ENCODE results near the gene GPR153.

DNA sequence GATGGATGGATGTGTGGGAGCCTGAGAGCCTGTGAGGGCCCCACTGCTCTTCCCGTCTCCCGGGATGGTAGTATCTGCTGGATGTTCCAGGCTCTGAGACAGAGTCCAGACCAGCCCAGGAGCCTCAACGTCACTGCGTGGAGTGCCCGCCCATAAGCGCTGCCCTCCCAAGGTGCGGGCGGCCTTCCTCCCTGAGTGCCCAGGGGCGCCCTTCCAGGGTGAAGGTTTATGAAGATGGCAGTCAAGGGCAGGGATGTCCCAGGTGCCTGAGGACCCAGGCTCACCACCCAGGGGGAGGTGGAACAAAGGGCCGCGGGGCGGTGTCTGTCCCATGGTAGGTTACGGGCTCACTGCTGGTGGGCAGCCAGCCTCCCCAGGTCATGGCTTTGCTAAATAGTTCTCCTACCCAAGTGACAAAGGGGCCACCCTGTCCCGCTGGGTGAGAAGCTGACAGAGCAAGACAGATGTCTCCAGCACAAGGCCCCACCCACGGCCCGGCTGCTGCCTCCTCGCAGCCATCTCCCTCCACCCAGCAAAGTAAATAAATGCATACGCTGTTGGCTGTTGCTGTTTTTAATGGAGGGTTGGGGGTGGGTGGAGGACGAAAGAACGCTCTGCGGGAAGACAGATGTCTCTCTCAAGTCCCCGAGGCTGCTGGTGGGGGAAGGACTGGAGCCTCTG lies 9.0 kb upstream of the GPR153 start:
- TF ChIP-seq, protein P1, sequence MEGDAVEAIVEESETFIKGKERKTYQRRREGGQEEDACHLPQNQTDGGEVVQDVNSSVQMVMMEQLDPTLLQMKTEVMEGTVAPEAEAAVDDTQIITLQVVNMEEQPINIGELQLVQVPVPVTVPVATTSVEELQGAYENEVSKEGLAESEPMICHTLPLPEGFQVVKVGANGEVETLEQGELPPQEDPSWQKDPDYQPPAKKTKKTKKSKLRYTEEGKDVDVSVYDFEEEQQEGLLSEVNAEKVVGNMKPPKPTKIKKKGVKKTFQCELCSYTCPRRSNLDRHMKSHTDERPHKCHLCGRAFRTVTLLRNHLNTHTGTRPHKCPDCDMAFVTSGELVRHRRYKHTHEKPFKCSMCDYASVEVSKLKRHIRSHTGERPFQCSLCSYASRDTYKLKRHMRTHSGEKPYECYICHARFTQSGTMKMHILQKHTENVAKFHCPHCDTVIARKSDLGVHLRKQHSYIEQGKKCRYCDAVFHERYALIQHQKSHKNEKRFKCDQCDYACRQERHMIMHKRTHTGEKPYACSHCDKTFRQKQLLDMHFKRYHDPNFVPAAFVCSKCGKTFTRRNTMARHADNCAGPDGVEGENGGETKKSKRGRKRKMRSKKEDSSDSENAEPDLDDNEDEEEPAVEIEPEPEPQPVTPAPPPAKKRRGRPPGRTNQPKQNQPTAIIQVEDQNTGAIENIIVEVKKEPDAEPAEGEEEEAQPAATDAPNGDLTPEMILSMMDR (IDR thresholded peaks at IDR 0.05), result no peak
- TF ChIP-seq POLR2A (IDR thresholded peaks at IDR 0.05), result no peak
